ENCODE data around the gene DPEP1.

The DPEP1 gene

GRCh38 chr16:89618109-89618998 is 4.9 kb downstream of the DPEP1 start:
- no peak overlapping the region for H3K4me3 ChIP-seq (ENCODE audit: low read depth, low read length)
- TF ChIP-seq CTCF (IDR thresholded peaks at IDR 0.05; ENCODE audit: low read depth, low read length) = no peak

- no peak overlapping the region for H3K4me3 ChIP-seq (ENCODE audit: low read depth, low read length)
- no peak for TF ChIP-seq CTCF (IDR thresholded peaks at IDR 0.05; ENCODE audit: low read depth, low read length)
These were observed 6.4 kb downstream of the DPEP1 start for GRCh38 chr16:89619840-89620239.

- TF ChIP-seq CTCF (IDR thresholded peaks at IDR 0.05; ENCODE audit: low read depth, low read length) = no peak
- no peak overlapping the region for H3K4me3 ChIP-seq (ENCODE audit: low read depth, low read length)
These were observed 7.0 kb downstream of the DPEP1 start for GRCh38 chr16:89620406-89620841.

GRCh38 chr16:89621136-89621697 is 7.8 kb downstream of the DPEP1 start:
- TF ChIP-seq CTCF (IDR thresholded peaks at IDR 0.05; ENCODE audit: low read depth, low read length) = no peak
- no peak overlapping the region for H3K4me3 ChIP-seq (ENCODE audit: low read depth, low read length)

GRCh38 chr16:89621698-89622409 is 8.4 kb downstream of the DPEP1 start:
- no peak overlapping the region for H3K4me3 ChIP-seq (ENCODE audit: low read depth, low read length)
- TF ChIP-seq CTCF (IDR thresholded peaks at IDR 0.05; ENCODE audit: low read depth, low read length) = no peak

- TF ChIP-seq CTCF (IDR thresholded peaks at IDR 0.05; ENCODE audit: low read depth, low read length) = no peak
These were observed 10.2 kb downstream of the DPEP1 start for GRCh38 chr16:89623511-89624261.

More at GRCh38 chr16:89623511-89624261, 10.2 kb downstream of the DPEP1 start:
- no peak overlapping the region for H3K4me3 ChIP-seq (ENCODE audit: low read depth, low read length)

Measured in WI38 (cell line).